GM10248 (cell line): Measurements from ENCODE around the gene ZNF846.

Source experiments
- CTCF ChIA-PET: fragments of 300-600 bp; sonication (Branson Sonifier 250); formaldehyde crosslinking; extraction: SDS; loops from one replicate; lab custom pipeline; 2021; ENCODE audit warnings: antibody characterized with exemption; lab: Yijun Ruan, JAX
- POLR2A ChIA-PET: fragments of 350-650 bp; sonication (Branson Sonifier 250); formaldehyde crosslinking; extraction: SDS; loops from one replicate; lab custom pipeline; 2020; ENCODE audit warnings: antibody characterized with exemption; lab: Yijun Ruan, JAX
- DNase-seq: peaks from one replicate; pipeline ENCODE4 v3.0.0; 2012; ENCODE audit errors: extremely low spot score
- TF ChIP-seq, protein P1 (sequence below): IDR thresholded peaks from 2 replicates; pipeline ENCODE4 v1.5.1; 2012; ENCODE audit warnings: mild to moderate bottlenecking, low read depth; ENCODE audit errors: extremely low read depth, missing control alignments, control extremely low read depth

The ZNF846 gene

DNA sequence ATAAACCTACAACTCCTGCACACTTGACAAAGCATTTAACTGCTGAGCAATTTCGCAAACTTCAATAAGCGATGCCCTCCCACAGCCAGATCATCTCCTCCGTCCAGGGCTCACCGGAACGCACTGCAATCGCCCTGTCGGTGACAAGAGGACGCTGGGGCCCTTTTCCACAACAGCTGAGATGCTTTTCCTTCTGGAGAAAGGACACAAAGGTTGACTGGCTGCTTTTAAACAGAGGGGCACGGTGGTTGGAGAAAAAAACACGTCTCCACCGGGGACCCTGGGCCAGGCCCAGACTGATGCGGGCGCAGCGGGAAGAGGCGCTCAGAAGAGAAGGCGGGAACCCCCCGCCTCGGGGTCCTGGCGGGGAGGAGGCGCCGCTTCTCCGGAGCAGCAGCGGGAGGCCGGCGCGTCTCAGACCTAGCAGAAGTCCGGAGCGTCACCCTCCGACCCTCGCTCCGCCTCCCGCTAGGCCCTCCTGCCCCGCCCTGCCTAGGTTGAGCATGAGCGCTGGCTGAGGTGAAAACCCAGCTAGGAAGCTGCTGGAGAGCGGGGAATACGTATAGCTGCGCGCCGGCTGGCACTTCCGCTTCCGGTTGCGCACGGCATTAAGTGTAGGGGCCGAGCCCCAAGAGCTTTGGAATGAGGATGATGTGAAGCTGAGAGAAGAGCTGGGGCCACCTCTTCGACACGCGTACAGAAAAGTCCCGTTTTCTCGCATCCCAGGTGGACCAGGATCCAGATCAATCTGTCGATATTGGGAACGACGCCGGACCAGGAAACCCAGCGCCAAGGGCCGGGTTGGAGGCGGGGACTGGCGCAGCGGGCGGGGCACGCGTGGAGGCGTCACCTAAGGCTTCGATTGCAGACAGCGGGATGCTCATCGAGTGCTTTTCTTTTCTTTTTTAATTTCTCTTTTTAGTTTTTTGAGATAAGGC lies at the start of gene ZNF846:
Gene ZNF846 (minus strand): TSS at position 564 of the 938 bp plus-strand sequence. CDS start 3,788 bp downstream, outside the sequence.
- ChIA-PET CTCF (interaction anchor here (1.0 to 1.9 kb wide), 5 partner anchors 11 to 563 kb away, joined by 3 to 5 read pairs (median 4); no protein-coding TSS in a partner anchor), POLR2A (interaction anchor here (0.6 to 1.3 kb wide), 3 partner anchors 15 to 333 kb away, joined by 3 to 6 read pairs (median 5); partner anchors contain the start of gene ZNF266)
- DNase-seq: peak; percentile 95
- TF ChIP-seq, protein P1, sequence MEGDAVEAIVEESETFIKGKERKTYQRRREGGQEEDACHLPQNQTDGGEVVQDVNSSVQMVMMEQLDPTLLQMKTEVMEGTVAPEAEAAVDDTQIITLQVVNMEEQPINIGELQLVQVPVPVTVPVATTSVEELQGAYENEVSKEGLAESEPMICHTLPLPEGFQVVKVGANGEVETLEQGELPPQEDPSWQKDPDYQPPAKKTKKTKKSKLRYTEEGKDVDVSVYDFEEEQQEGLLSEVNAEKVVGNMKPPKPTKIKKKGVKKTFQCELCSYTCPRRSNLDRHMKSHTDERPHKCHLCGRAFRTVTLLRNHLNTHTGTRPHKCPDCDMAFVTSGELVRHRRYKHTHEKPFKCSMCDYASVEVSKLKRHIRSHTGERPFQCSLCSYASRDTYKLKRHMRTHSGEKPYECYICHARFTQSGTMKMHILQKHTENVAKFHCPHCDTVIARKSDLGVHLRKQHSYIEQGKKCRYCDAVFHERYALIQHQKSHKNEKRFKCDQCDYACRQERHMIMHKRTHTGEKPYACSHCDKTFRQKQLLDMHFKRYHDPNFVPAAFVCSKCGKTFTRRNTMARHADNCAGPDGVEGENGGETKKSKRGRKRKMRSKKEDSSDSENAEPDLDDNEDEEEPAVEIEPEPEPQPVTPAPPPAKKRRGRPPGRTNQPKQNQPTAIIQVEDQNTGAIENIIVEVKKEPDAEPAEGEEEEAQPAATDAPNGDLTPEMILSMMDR: no peak

DNA sequence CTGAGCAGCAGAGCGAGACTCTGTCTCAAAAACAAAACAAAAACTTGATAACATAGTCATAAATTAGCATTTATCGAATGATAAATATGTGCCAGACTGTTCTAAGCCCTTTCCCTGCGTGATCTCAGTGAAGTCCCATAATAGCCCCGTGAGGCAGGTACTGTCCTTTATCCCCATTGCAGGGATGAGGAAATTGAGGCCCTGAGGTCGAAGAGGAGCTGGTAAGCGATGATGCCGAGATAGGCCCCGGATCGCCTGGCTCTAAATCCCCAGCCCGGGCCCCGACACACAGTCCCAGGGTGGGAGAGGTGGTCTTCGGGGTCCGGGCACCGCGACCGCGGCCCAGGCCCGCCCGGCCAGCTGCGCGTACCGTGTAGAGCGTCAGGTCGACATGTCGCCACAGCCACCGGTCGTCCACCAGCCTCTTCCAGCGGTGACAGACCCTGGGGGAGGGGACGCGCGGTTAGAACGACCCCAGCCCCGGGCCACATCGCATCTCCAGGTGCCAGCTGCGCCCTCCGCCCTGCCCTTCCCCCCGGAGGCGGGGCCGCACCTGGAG lies 49.7 kb upstream of the ZNF846 start:
- CTCF ChIA-PET: interaction anchor here (2.0 kb wide), 1 partner anchor 192 kb away, joined by 4 read pairs; no protein-coding TSS in a partner anchor

DNA sequence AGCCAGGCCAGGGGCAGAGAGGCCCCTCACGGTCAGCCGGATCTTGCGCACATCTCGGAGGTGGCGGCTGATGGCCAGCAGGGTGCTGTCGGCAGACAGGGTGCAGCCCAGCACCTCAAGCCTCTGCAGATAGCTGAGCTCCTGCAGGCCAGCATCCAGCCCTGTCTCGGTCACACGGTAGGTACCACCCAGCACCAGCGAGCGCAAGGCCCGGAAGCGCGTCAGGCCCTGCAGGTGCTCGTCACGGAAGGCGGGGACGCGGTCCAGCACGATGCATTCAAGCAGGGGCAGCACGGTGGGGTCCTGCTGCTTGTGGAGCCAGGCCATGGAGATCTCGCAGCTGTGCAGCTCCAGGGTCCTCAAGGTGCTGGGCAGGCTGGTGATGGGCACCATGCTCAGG lies 42.6 kb upstream of the ZNF846 start:
- no peak for DNase-seq
- TF ChIP-seq, protein P1: no peak
- ChIA-PET CTCF (no interaction called here), POLR2A (no interaction called here)

More for the DNA sequence above, 49.7 kb upstream of the ZNF846 start:
- TF ChIP-seq, protein P1: no peak
- POLR2A ChIA-PET: interaction anchor here (0.9 kb wide), 1 partner anchor 8 kb away, joined by 4 read pairs; no protein-coding TSS in a partner anchor
- no peak for DNase-seq

DNA sequence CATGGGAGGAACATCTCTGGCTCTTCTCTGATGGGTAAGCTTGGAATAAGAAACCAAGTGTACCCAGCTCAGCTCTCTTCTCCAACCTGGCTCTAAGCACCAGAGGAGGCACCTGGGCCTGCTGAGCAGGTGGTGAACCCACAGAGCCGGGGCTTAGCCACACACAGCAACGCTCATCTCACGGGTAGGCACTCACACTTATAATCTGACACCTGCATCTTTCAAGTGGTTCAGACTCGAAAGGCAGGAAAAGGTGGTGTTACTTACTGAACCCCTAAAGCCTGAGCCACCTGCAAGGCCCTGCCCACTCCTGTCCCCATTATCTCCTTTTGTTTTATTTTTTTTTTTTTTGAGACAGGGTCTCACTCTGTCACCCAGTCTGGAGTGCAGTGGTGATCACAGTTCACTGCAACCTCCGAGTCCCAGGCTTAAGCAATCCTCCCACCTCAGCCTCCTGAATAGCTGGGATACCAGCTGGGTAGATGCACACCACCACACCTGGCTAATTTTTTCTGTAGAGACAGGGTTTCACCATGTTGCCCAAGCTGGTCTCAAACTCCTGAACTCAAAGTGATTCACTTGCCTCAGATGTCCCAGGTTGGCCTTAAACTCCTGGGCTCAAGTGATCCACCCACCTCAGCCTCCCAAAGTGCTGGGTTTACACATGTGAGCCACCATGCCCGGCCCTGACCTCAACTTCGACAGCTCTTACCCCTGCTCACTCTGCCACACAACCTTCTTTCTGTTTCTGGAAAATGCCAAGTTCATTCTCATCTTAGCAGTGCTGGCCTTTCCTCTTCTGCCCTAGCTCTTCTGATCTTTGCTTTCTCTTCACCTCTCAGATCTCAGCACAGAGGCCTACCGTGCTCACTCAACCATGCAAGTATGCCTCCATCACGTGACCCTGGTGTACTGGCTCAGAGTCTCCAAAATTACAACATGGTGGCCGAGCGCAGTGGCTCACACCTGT lies 40.6 kb upstream of the ZNF846 start:
- ChIA-PET CTCF (interaction anchor here (0.8 to 1.5 kb wide), 2 partner anchors 10 to 13 kb away, joined by 3 to 4 read pairs; no protein-coding TSS in a partner anchor), POLR2A (interaction anchor here (0.9 kb wide), 1 partner anchor 9 kb away, joined by 4 read pairs; the partner anchor contains the start of gene FBXL12)
- DNase-seq: no peak
- TF ChIP-seq, protein P1: no peak

DNA sequence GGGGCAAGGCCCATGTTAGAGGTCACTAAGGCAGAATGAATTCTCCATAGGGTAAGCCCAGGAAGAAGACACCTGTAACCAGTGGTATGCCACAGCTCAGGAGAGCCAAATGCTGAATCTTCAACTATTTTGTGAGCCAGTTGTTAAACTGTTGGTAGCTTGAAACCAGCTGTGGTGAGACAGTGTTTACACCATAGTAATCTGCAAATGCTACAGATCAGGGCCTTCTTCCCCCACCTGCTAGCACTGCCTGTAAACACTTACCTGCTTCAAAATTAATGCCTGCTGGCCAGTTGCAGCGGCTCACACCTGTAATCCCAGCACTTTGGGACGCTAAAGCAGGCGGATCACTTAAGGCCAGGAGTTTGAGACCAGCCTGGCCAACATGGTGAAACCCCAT lies 38.3 kb upstream of the ZNF846 start:
- ChIA-PET CTCF (interaction anchor here (1.1 to 3.1 kb wide), 2 partner anchors 11 to 13 kb away, joined by 3 to 18 read pairs; no protein-coding TSS in a partner anchor), POLR2A (no interaction called here)
- DNase-seq: no peak
- TF ChIP-seq, protein P1: no peak
